Measurements from ENCODE around the gene LASP1.

- TF ChIP-seq CTCF (IDR thresholded peaks at IDR 0.05) = no peak
- no peak for TF ChIP-seq POLR2A (IDR thresholded peaks at IDR 0.05)
Observed at GRCh38 chr17:38867968-38868816, 1.7 kb upstream of the LASP1 start.
